Stimulated activated CD8-positive, alpha-beta memory T cell treated with anti-CD3 and anti-CD28 coated beads, Interleukin-2, amount 100 ng/mL, for 48 hours (primary cell): ENCODE results near the gene CHSY1.
"Not testable (repeated sequence)": the region's sequence is repeated elsewhere in the genome, so short reads cannot be mapped to it uniquely, and the experiment has no call there.

Source experiments
- DNase-seq, 2 donors: peaks; one replicate each; pipeline ENCODE4 v3.0.0-alpha.2; 2020; ENCODE audit warnings: low read depth in 2 of 2

CHSY1 gene, protein sequence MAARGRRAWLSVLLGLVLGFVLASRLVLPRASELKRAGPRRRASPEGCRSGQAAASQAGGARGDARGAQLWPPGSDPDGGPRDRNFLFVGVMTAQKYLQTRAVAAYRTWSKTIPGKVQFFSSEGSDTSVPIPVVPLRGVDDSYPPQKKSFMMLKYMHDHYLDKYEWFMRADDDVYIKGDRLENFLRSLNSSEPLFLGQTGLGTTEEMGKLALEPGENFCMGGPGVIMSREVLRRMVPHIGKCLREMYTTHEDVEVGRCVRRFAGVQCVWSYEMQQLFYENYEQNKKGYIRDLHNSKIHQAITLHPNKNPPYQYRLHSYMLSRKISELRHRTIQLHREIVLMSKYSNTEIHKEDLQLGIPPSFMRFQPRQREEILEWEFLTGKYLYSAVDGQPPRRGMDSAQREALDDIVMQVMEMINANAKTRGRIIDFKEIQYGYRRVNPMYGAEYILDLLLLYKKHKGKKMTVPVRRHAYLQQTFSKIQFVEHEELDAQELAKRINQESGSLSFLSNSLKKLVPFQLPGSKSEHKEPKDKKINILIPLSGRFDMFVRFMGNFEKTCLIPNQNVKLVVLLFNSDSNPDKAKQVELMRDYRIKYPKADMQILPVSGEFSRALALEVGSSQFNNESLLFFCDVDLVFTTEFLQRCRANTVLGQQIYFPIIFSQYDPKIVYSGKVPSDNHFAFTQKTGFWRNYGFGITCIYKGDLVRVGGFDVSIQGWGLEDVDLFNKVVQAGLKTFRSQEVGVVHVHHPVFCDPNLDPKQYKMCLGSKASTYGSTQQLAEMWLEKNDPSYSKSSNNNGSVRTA

DNA sequence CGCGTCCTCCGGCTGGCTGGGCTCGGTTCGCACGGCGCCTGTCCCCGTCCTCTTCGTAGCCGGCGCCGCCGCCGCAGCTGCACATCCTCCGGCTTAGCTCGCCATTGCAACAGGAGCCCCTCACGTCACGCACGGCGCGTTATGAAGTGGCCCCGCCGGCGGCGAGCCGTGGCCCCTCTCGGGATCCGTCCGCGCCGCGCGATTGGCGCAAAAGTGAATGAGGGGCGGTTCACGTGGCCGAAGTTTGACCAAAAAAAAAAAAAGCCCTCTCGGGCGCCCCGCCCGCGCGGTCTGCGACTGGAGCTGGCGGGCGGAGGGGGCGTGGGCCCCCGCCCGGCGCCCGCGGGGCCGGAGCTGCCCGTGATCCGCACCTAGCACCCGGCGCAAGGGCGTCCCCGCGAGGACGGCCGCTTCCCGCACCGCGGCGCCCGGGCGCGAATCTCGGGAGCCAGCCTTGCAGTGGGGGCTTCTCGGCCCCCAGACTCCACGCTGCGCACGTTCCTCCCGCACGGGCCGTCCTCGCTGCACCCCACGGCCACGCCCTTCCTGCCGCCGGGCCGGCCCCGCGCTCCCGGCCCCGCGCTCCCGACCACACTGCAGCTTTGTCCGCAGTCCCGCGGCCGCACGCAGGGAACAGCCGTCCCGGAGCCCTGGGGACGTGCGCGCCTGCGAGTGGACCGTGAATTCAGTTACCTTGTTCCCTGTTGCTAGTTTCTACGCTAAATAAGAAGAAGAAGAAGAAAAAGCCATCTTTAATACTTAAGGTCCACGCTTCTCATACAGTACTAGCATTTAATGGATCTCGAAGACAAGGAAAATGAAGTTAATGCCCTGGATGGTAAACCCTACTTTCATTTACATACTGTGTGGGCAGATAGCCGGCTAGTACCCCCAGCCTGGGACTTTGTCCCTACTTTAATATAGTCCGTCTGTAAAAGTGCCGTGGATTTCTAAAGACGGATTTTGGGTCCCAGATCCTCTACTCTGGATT is at the start of gene CHSY1:
Gene CHSY1 (minus strand): TSS at position 219 of the 991 bp plus-strand sequence. CDS start 592 bp downstream, outside the sequence.
- DNase-seq = peak; percentile 83

DNA sequence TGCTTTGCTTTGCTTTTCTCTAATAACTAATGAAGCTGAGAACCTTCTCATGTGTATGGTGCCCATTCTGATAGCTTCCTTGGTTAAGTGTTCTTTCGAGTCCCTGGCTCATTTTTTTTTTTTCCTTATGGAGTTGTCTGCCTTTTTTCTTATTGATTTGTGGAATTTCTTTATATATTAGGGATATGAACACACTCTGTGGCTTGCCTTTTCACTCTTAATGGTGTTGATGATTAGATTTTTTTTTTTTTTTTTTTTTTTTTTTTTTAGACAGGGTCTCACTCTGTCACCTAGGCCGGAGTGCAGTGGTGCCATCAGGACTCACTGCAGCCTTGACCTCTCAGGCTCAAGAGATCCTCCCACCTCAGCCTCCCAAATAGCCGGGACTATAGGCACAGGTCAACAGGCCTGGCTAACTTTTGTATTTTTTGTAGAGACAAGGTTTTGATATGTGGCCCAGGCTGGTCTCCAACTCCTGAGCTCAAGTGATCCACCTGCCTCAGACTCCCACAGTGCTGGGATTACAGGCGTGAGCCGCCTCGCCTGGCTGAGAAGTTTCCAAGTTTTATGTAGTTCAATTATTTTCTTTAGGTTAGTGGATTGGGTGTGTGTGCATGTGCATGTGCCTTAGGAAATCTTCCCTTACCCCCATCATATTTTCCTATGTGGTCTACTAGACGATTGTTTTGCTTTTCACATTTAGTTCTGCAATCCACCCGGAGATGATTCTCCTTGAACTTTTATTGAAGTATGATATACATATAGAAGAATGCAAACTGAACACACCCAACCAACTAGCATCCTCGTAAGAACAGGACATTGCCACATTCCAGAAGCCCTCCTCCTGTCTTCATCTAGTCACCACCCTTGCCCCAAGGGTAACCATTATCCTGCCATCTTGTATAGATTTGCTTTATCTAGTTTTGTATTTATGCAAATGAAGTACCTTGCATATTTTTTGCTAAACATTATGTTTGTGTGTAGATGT is 44.9 kb upstream of the CHSY1 start:
- no peak for DNase-seq

DNA sequence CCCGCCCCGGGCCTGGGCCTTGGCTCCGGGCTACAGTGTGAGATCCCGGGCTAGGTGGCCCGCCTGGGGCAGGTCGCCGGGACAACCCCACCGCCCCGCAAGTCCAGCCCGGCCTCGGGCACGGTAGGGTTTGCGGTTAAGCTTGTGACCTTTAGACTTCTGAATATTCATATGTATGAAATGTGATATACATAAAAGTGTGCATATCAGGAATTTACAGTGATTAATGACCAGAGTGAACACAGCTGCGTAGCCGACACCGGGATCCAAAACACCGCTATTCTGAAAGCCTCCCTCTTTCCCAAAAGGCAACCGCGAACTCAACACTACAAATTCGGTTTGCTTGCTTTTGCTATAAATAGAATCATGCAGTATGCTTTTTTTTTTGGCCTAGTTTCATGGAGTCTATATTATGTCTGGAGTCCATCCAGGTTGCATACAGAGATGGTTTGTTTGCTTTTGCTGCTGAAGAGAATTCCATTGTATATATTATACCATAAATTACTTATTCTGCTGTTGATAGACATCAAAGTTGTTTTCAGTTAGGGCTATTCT is 43.8 kb upstream of the CHSY1 start:
- DNase-seq = peak in 1 of 2 donors; percentile 23

DNA sequence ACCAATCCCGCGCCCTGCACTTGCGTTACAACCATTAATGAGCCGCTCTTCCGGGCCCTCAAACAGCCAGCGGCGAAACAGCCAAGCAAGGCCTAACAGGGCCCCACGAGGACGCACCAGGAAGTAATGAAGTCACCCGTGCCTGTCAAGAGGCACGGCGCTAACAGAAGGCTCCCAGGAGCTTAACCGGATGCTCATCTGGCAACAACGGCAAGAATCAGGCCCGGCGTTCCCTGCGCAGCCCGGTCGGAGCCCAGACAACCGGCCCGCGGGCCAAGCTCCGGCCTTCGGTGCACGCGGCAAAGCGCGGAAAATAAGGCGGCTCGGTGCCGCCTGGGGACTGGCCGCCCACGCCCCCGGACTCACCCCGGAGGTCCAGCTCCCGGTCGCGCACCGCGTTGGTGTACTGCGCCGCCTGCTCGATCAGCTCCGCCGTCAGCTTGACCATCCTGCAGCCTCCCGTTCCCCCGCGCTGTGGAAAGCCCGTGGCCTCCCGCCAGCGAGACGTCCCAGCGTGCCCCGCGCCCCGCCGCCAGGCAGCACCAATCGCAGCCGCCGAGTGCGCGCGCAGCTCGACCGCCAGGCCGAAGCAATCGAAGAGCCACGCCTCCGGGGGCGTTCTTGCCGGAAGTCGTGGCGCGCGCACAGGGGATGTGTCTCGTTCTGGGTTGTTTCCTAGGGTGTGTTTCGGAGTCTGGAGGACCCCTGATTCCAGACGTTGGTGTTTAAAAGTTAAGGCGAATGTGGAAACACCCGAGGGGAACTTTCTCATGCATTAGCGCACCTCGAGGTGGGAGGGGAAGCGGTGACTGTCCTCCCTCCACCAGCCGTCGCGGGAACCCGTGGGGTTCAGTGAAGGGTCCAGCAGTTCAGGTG is 43.1 kb upstream of the CHSY1 start, which contains the start of gene SNRPA1:
Gene SNRPA1 (minus strand): TSS at position 518 of the 876 bp plus-strand sequence. CDS start 70 bp downstream, at position 448.
- DNase-seq = peak; percentile 96 to 99

DNA sequence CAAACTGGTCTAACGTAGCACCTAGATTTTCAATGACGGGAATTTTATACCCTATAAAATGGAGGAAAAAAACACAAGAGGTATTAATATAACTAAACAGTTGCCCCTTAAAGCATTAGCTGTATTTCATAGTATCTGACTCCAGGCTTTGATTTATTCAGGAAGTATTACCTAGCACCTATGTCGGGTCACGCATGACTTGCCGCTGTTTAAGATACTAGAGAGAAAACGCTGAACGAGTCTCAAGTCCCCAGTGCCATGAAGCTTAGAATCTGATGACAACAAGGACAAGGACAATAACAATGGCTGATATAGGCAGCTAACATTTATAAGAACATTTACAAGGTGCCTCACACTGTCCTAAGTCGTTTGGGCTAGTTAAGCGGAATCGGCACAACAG is 41.3 kb upstream of the CHSY1 start:
- no peak for DNase-seq

DNA sequence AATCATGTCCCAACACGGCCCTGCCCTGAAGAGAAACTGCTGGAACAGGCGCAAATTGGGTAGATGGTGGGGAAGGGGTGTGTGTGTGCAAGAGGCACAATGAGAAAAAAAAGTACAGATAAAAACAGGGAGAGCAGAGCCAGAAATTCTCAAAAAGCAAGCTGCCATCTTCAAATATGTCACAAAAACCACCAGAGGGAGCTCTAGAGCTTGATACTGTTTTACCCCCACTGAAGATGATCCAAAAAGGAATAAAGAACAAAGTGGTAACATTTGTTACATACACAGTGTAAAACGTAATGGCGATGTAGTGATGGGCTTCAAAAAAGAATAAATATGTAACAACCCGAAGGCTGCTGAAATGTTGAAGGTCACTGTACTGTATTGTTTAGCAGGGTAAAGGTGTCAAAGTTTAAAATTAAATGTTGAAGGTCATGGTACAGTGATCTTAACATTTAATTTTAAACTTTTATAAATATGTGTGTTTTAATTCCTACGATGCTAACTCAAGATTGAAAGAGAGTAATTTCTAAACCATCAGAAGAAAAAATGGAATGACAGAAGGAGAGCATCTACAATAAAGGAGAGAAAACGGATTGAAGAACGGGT is 37.2 kb upstream of the CHSY1 start:
- no peak for DNase-seq

DNA sequence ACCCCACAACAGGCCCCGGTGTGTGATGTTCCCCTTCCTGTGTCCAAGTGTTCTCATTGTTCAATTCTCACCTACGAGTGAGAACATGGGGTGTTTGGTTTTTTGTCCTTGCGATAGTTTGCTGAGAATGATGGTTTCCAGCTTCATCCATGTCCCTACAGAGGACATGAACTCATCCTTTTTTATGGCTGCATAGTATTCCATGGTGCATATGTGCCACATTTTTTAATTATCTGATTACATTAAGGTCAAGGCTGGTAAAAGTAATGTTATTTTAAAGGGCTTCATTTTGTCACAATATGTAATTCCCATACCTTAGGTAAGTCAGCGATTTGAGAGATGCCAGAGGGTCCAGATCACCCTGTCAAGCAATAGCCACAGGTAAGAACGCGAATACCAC is 35.5 kb upstream of the CHSY1 start:
- DNase-seq = not testable (repeated sequence)

DNA sequence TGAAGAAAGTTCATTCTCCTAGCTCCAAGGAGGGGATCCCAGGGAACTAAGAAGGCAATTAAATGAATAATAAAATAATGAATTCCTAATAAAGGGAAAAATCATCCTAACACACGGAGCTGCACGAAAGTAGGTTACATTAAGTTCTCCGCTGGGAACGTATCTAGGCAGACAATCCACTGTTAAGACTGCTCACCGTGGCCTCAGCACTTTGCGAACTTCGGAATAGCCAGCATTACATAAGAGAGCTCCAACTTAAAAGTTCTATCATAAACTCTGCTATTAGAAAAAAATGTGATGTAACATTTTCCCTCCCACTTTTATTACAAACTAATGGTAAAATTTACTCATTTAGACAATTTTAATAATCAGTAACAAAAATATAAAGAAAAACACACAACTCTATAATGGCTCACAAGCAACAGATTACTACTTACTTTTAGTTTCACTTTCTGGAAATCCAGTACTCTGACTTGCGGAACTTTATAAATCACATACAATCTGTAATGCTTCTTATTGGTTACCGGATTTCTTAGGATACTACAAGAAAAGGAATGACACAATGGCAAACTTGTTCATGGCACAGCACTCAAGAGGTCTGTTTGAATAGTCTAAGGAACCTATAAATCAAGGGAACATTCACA is 34.7 kb upstream of the CHSY1 start:
- no peak for DNase-seq

DNA sequence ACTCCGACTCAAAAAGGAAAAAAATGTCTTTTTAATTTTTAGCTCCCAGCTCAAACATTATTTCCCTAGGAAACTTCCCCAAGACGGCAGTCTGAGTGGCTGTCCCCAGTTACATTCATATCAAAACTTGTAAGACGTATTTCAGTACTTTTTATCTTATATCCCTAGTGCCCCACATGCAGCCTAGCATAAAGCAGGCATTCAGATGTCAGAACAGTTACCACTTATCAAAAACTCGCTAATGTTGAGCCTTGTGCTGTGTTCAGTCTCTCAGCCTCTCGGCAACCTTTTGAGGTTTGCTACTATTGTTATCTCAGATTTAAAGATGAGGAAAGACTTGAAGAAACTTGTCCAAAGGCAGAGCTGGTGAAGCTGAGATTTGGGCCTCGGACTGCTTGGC is 32.1 kb upstream of the CHSY1 start:
- no peak for DNase-seq

DNA sequence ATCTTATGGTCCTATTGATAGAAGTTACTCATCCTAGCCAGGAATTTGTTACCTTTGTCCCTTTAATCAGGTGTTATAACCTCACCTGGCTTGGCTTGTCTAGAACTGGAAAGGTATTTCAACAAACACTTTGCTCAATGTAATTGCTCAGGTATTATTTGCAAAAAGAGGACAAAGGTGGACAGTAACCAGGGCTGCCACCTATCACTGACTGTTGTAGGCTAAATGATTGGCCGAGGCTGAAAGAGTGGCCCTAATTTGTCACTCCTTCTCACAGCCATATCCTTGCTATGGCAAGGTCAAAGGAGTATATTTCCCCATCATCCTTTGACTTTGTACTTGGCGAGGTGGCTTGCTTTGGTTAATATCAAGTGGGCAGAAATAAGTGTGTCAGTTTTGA is 28.2 kb upstream of the CHSY1 start:
- no peak for DNase-seq

DNA sequence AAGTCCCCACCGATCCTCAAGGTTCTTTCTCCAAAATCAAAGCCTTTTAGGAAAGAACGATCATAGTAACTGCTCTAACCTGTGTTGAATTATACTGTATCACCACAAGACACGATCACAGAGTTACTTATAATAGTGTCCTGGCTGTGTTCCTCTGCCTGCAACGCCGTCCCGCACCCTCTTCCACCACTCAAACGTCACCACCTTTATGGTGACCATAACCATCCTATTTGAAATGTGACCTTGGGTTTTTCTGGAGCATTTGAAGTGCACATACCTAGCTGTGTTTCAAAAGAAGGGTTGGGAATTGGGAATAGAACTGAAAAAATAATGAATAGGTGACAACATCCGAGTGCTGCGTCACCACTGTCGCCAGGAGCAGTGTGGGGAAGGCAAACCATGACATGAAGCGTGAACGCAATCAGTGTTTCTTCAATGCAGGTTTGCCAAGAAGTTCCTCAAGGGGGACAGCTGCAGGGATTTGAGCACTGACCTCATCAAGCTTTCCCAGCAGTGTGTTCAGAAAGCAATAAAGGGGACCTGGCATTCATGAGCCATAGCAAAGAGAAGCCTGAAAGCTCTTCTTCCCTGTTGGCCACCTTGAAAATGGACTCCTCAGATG is 26.2 kb upstream of the CHSY1 start:
- no peak for DNase-seq

DNA sequence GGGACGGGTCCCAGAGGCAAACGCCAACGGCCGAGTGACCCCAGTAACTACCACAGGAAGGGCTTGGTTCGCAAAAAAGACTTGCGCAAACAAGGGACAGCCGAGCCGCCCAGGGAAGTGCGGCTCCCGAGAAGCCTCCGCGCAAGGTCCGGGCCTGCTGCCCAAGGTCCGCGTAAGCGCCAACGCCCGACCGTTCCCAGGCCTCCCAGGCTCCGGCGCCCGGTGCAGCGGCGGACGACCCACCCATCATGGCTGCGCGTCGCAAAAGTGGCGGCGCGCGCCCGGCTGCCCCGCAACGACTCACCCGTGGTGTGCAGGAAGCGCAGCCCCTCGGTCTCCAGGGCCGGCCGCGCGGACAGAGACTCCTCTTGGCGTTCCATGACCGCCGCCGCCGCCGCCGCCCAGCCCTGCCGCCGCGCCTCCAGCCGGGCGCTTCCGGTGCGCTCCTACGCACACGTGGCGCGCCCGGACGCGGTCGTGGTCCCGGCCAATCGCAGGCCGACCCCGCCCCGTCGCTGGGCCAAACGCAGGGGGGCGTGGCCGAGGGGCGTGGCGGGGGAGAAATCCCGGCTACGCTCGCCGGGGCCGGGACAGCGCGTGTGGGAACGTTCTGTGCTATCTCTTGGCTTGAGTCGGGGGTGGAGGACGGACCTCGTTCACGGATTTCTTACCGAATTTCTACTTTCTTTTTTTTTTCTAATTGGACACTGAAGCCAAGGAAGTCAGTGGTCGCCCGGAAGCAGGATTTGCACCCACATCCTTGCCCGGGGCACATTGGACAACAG is 25.4 kb upstream of the CHSY1 start, which contains the start of gene SELENOS:
Gene SELENOS (minus strand): TSS at position 448 of the 785 bp plus-strand sequence. CDS start 68 bp downstream, at position 380.
- peak; percentile 80 to 91 for DNase-seq

DNA sequence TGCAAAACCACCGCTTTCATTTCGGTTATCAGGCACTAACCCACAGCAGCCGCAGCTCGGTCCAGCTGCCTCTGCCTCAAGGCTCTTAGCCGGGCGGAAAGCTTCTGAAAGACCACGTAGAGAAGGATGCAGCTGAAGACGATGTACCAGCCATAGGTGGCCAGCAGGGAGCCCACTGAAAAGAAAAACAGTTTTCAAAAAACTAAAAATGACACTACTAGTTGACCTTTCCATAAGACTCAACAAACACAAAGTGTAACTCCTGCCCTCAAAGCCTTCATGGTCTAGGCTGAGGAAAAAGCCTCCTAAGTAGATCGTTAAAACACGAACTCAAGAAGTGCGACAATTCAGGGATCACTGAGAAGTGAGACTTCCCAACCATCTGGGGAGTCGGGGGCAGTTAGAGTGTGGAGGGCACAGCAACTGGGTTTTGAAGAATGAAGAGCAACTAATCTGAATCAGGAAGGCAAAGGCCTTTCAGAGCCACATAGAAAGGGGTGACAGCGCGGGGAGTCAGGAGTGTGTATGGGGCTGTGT is 24.7 kb upstream of the CHSY1 start:
- no peak for DNase-seq

DNA sequence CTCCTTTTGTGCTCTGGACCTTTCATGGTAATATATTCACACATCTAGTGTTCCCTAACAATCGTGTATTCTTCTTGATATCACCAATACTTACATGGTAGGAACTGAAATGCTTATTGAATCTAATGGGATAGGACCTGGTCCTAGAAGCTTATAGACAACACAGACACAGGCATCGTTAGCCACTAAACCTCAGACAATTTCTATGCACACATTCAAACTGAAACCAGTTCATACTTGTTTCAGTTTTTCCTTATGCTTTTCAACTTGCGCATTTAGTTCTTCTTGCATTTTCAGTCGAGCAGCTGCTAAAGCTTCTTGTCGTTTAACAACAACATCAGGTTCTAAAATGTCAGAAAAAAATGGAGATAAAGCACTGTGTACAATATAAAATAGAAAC is 23.2 kb upstream of the CHSY1 start:
- no peak for DNase-seq

DNA sequence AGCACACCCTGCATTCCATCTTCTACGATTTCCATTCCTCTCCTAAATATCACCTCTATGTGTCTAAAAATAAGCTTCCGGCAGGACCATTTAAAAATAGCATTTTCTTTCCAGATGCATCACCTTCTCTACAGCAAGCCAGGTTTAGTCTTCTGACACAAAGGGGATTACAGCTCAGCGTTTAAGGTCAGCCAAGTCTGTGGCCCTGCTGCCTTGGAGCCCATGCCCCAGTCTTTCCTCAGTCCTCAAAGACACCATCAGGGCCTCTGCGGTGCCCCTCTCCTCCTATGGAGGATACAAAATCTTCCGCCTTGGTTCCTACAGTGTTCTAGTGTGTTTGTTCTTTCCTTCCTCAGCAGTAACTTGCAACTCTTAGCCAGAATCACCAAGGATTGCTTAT is 21.7 kb upstream of the CHSY1 start:
- no peak for DNase-seq

DNA sequence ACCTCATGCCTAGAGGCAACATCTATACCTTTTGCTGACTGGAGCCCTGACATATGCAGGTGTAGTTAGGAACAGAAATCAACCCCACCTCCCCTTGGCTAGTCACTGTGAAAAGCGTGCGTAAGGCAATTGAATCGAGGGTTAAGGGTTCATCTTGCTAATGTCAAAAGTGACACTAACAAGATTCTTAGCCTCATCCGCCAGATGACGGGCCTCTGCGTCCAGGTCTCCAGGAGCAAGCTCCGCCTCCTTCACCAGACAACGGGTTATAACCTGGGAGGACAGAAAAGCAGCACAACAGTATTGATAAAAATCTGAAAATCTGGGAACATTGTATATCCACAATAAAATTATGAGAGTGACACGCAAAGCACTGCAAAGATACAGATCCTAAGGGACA is 20.7 kb upstream of the CHSY1 start:
- no peak for DNase-seq
